Calu3 (cell line): ENCODE data around the gene ACTR8. TPM values are rescaled to one million over a fixed set of nuclear protein-coding genes. Genes with fewer than 3 reads are reported as not detected.

Source experiments
- BruUV-seq: library from RNA; stranded (reverse); fragments of 400-500 nt; replicated peaks from 2 replicates; lab custom pipeline; 2021; lab: Mats Ljungman, UMichigan
- CTCF ChIA-PET: fragments of 300-600 bp; sonication (Branson Sonifier 250); formaldehyde crosslinking; loops from one replicate; lab custom pipeline; 2022; ENCODE audit warnings: antibody characterized with exemption; lab: Charles Lee
- DNase-seq: peaks from one replicate; pipeline ENCODE4 v3.0.0; 2022
- H3K27ac Mint-ChIP-seq: one replicate; pipeline ENCODE4 v1.8.0; 2022; ENCODE audit warnings: mixed read lengths; ENCODE audit not compliant: unreplicated experiment
- H3K27me3 Mint-ChIP-seq: one replicate; pipeline ENCODE4 v1.8.0; 2022; ENCODE audit warnings: mixed read lengths; ENCODE audit not compliant: unreplicated experiment
- H3K36me3 Mint-ChIP-seq: one replicate; pipeline ENCODE4 v1.8.0; 2022; ENCODE audit warnings: mild to moderate bottlenecking, moderate library complexity, mixed read lengths; ENCODE audit not compliant: insufficient read depth, unreplicated experiment
- H3K4me1 Mint-ChIP-seq: one replicate; pipeline ENCODE4 v1.8.0; 2022; ENCODE audit warnings: mild to moderate bottlenecking, low read depth, mixed read lengths; ENCODE audit not compliant: unreplicated experiment
- H3K4me3 Mint-ChIP-seq: one replicate; pipeline ENCODE4 v1.8.0; 2022; ENCODE audit warnings: mild to moderate bottlenecking, low read depth, moderate library complexity, mixed read lengths; ENCODE audit not compliant: unreplicated experiment
- H3K9me3 Mint-ChIP-seq: one replicate; pipeline ENCODE4 v1.8.0; 2022; ENCODE audit warnings: low read depth, mixed read lengths; ENCODE audit not compliant: unreplicated experiment
- CTCF ChIP-seq: fragments of 200-600 bp; IDR thresholded peaks from one replicate; pipeline ENCODE4 v1.8.0; 2022; ENCODE audit warnings: antibody characterized with exemption; ENCODE audit not compliant: unreplicated experiment
- intact Hi-C: fragments of 100-400 bp; cut with micrococcal nuclease; formaldehyde crosslinking; loops from one replicate; pipeline ENCODE4 v1.10.0; 2022; ENCODE audit not compliant: unreplicated experiment
- total RNA-seq: library from RNA; stranded (reverse); gene quantifications from 2 replicates; pipeline ENCODE4 v1.2.3, GENCODE V29; 2022

ACTR8 gene
- total RNA-seq, 1 experiment from 2014 or later: 21.5 TPM

- Mint-ChIP-seq H3K36me3 (peaks cover 33% of the 10 kb centered on the region), H3K4me3 (no peak overlapping the region), H3K4me1 (no peaks in the 10 kb centered on the region), H3K27ac (peak overlapping the region; percentile 56), H3K9me3 (no peaks in the 10 kb centered on the region), H3K27me3 (no peaks in the 10 kb centered on the region)
- DNase-seq: no peak
- TF ChIP-seq CTCF: no peak
- CTCF ChIA-PET: no interaction called here
- no TSS peak for BruUV-seq
- intact Hi-C loops: no loop called here
Measured at GRCh38 chr3:53819163-53819868, 62.6 kb downstream of the ACTR8 start.

GRCh38 chr3:53818221-53819162 is 63.5 kb downstream of the ACTR8 start:
- intact Hi-C loops: no loop called here
- Mint-ChIP-seq H3K36me3 (peaks cover 29% of the 10 kb centered on the region), H3K27me3 (no peaks in the 10 kb centered on the region), H3K4me3 (no peak overlapping the region), H3K9me3 (no peaks in the 10 kb centered on the region), H3K4me1 (no peaks in the 10 kb centered on the region), H3K27ac (no peak overlapping the region)
- TF ChIP-seq CTCF: no peak
- CTCF ChIA-PET: no interaction called here
- DNase-seq: no peak
- BruUV-seq: no TSS peak

- no TSS peak for BruUV-seq
- no peak overlapping the region for H3K27ac Mint-ChIP-seq
- H3K36me3 Mint-ChIP-seq: peaks cover 35% of the 10 kb centered on the region
- CTCF ChIA-PET: no interaction called here
- no peak for TF ChIP-seq CTCF
- H3K9me3 Mint-ChIP-seq: no peaks in the 10 kb centered on the region
- no peaks in the 10 kb centered on the region for H3K4me1 Mint-ChIP-seq
- H3K27me3 Mint-ChIP-seq: no peaks in the 10 kb centered on the region
- intact Hi-C loops: no loop called here
- no peak for DNase-seq
- H3K4me3 Mint-ChIP-seq: no peak overlapping the region
Measured at GRCh38 chr3:53817809-53818208, 64.1 kb downstream of the ACTR8 start.

GRCh38 chr3:53817211-53817610 is 64.7 kb downstream of the ACTR8 start:
- no peak for DNase-seq
- H3K4me1 Mint-ChIP-seq: no peaks in the 10 kb centered on the region
- peaks cover 40% of the 10 kb centered on the region for H3K36me3 Mint-ChIP-seq
- intact Hi-C loops: no loop called here
- H3K9me3 Mint-ChIP-seq: no peaks in the 10 kb centered on the region
- BruUV-seq: no TSS peak
- H3K27ac Mint-ChIP-seq: no peak overlapping the region
- H3K27me3 Mint-ChIP-seq: no peaks in the 10 kb centered on the region
- no peak for TF ChIP-seq CTCF
- no peak overlapping the region for H3K4me3 Mint-ChIP-seq
- CTCF ChIA-PET: no interaction called here

Other genes with a start within 250 kb of the ACTR8 start
- gene CHDH, start 35.7 kb downstream of the ACTR8 start, total RNA-seq: 24.9 and 28.5 TPM in 2 replicates
- gene IL17RB, start 35.6 kb downstream of the ACTR8 start, total RNA-seq: 16.0 and 21.9 TPM in 2 replicates
- gene SELENOK, start 9.7 kb upstream of the ACTR8 start, total RNA-seq: 47.4 and 52.0 TPM in 2 replicates
- not detected in 2 replicates for gene CACNA2D3, start 240.4 kb upstream of the ACTR8 start, total RNA-seq